ENCODE results near the gene NAV2.

The NAV2 gene

GRCh38 chr11:19912115-19912957 lies 199.7 kb downstream of the NAV2 start:
- no peak overlapping the region for H3K27ac Mint-ChIP-seq

DNA sequence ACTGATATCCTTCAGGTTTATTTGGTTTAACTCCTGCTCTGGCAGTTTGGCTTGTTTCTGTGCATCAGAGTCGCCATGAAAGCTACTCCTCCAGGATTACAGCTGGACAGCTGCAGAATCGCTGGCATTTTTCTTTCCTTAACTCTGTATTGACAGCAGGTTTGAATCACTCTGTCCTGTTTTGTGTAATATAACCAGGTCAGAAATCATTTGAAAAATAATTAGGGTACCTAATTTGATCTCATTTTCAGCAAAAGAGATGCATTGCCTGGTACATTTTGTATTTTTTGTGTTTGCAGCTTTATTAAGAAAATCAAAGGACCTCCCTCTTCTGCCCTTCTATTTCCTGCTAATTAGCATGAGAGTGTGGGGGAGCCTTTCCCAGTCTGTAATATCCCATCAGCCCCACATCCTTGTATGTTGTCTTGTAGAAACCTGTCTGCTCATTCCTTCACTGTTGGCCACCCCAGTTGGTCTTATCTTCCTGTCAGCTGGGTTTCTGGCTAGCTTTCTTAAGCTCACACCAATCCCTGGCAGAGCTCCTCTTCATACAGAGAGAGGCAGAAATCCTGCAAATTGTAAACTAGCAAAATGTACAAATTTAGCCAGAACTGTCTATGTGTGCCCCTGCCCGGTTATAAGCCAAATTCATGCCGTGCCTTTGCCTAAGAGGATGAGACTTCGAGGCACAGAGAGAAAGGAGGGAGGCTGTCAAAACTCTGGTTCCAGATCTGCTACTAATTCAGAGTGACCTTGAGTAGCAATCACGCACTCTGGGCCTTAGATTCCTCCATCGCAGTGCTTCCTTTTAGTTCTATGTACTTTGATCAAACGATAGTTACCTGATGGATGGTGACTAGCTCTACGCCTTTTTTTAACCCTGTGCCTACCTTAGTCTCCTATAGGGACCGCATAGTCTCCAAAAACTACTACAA lies 200.6 kb downstream of the NAV2 start:
- Mint-ChIP-seq H3K27me3 (ENCODE audit: low read depth, poor library complexity) (peaks cover 3% of the 10 kb centered on the region), H3K36me3 (ENCODE audit: low read depth) (peaks cover 4% of the 10 kb centered on the region), H3K27ac (peak overlapping the region; percentile 16), H3K4me1 (peaks cover 31% of the 10 kb centered on the region), H3K9me3 (no peaks in the 10 kb centered on the region), H3K4me3 (peak overlapping the region; percentile 39)
- TF ChIP-seq, protein P1, sequence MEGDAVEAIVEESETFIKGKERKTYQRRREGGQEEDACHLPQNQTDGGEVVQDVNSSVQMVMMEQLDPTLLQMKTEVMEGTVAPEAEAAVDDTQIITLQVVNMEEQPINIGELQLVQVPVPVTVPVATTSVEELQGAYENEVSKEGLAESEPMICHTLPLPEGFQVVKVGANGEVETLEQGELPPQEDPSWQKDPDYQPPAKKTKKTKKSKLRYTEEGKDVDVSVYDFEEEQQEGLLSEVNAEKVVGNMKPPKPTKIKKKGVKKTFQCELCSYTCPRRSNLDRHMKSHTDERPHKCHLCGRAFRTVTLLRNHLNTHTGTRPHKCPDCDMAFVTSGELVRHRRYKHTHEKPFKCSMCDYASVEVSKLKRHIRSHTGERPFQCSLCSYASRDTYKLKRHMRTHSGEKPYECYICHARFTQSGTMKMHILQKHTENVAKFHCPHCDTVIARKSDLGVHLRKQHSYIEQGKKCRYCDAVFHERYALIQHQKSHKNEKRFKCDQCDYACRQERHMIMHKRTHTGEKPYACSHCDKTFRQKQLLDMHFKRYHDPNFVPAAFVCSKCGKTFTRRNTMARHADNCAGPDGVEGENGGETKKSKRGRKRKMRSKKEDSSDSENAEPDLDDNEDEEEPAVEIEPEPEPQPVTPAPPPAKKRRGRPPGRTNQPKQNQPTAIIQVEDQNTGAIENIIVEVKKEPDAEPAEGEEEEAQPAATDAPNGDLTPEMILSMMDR (IDR thresholded peaks at IDR 0.05): no peak
- DNase-seq: no peak

More at GRCh38 chr11:19912115-19912957, 199.7 kb downstream of the NAV2 start:
- Mint-ChIP-seq H3K4me3 (no peak overlapping the region), H3K36me3 (ENCODE audit: low read depth) (no peaks in the 10 kb centered on the region), H3K4me1 (peaks cover 33% of the 10 kb centered on the region), H3K27me3 (ENCODE audit: low read depth, poor library complexity) (peaks cover 6% of the 10 kb centered on the region), H3K9me3 (no peaks in the 10 kb centered on the region)
- DNase-seq: no peak
- TF ChIP-seq, protein P1 (IDR thresholded peaks at IDR 0.05): no peak

DNA sequence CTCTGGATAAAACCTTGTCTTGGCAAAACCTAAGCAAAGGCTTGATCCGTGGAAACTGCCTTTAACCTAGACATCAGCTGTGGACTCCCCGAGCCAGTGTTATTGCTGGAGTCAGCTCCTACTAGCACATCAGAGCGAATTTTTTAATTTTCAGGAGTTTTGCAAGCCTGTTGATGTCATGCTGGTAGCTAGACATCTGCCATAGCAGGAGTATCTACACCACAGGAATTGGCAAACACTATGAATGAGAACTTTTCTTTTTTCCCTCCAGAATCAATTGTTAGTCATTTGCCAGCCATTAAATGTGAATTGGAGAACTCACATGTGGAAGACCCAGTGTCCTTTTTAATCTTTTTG lies 201.2 kb downstream of the NAV2 start:
- no peak overlapping the region for H3K4me3 Mint-ChIP-seq
- peaks cover 31% of the 10 kb centered on the region for H3K4me1 Mint-ChIP-seq
- no peak overlapping the region for H3K27ac Mint-ChIP-seq
- H3K9me3 Mint-ChIP-seq: no peaks in the 10 kb centered on the region
- no peak for DNase-seq
- TF ChIP-seq, protein P1 (IDR thresholded peaks at IDR 0.05): no peak
- peaks cover 4% of the 10 kb centered on the region for H3K36me3 Mint-ChIP-seq (ENCODE audit: low read depth)
- H3K27me3 Mint-ChIP-seq (ENCODE audit: low read depth, poor library complexity): peaks cover 3% of the 10 kb centered on the region

DNA sequence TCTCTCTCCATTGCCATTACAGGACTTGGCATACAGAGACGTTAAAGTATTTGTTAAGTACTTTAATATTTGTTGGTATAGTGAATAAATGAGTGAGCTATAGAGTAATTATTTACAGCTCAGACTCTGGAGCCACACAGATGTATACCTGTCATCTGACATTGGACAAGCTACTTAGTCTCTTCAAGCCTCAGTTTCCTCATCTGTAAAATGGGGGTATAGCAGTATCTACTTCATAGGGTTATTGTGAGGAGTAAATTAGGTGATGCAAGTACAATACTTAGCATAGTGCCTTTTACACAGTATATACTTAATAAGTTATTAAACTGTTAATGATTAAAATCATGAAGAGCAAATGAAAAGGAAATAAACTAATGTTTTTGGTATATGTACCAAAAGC lies 203.2 kb downstream of the NAV2 start:
- Mint-ChIP-seq H3K9me3 (no peaks in the 10 kb centered on the region), H3K27me3 (ENCODE audit: low read depth, poor library complexity) (peaks cover 3% of the 10 kb centered on the region)
- TF ChIP-seq, protein P1 (IDR thresholded peaks at IDR 0.05): no peak

GRCh38 chr11:19917069-19917468 lies 204.4 kb downstream of the NAV2 start:
- TF ChIP-seq, protein P1 (IDR thresholded peaks at IDR 0.05): no peak
- no peak overlapping the region for H3K4me3 Mint-ChIP-seq
- H3K36me3 Mint-ChIP-seq (ENCODE audit: low read depth): peaks cover 4% of the 10 kb centered on the region
- no peak for DNase-seq
- no peaks in the 10 kb centered on the region for H3K9me3 Mint-ChIP-seq
- no peak overlapping the region for H3K27ac Mint-ChIP-seq
- H3K4me1 Mint-ChIP-seq: peaks cover 26% of the 10 kb centered on the region
- H3K27me3 Mint-ChIP-seq (ENCODE audit: low read depth, poor library complexity): peaks cover 3% of the 10 kb centered on the region

More for the DNA sequence above, 203.2 kb downstream of the NAV2 start:
- peaks cover 31% of the 10 kb centered on the region for H3K4me1 Mint-ChIP-seq
- H3K4me3 Mint-ChIP-seq: no peak overlapping the region
- DNase-seq: no peak
- H3K27ac Mint-ChIP-seq: no peak overlapping the region
- peaks cover 4% of the 10 kb centered on the region for H3K36me3 Mint-ChIP-seq (ENCODE audit: low read depth)
